HepG2 (cell line): ENCODE data around the gene EFS. TPM values are rescaled to one million over a fixed set of nuclear protein-coding genes. Genes with fewer than 3 reads are reported as not detected.

Source experiments
- ATAC-seq: fragments of 200-7000 bp; cut with Tn5 transposase; 3 replicates; pipeline ENCODE4 v1.9.1; 2020; ENCODE audit warnings: mild to moderate bottlenecking, moderate library complexity
- BruUV-seq: library from RNA; stranded (reverse); fragments of 400-500 nt; replicated peaks from 2 replicates; lab custom pipeline; 2021; lab: Mats Ljungman, UMichigan
- CTCF ChIA-PET: fragments of 300-600 bp; formaldehyde crosslinking; extraction: SDS; loops from one replicate; lab custom pipeline; 2021; ENCODE audit warnings: low total read pairs, inconsistent platforms, low intra/inter-chr PET ratio; lab: Yijun Ruan, JAX
- POLR2A ChIA-PET: fragments of 350-600 bp; sonication (Branson Sonifier 250); formaldehyde crosslinking; loops from one replicate; lab custom pipeline; 2020; ENCODE audit warnings: antibody characterized with exemption, inconsistent platforms; lab: Yijun Ruan, JAX
- DNase-seq: peaks from one replicate; pipeline ENCODE4 v3.0.0-alpha.2; 2015; ENCODE audit warnings: low spot score
- FAIRE-seq: peaks from 3 replicates; lab custom pipeline; 2011; peaks lifted over from hg19 to GRCh38; lab: Jason Lieb, UNC
- H2AFZ ChIP-seq: one replicate; pipeline ENCODE4 v1.6.1; 2011; ENCODE audit warnings: low read length, inconsistent platforms
- H3K27ac ChIP-seq: fragments of 300-600 bp; 3 replicates; pipeline ENCODE4 v1.8.0; 2011; ENCODE audit warnings: mixed run types, mild to moderate bottlenecking, mixed read lengths, low read length, inconsistent platforms; ENCODE audit not compliant: insufficient read depth; ENCODE audit errors: extremely low read length
- H3K27me3 ChIP-seq, 2 experiments: fragments of 200-600 bp in 1 of 2; 2 replicates in 1 of 2; 3 replicates in 1 of 2; pipeline versions ENCODE4 v1.6.0 to v1.8.0; 2011; ENCODE audit warnings: low read length in 2 of 2, mild to moderate bottlenecking in 2 of 2, moderate library complexity in 2 of 2, inconsistent platforms in 1 of 2; ENCODE audit not compliant: insufficient read depth in 2 of 2, control insufficient read depth in 1 of 2
- H3K36me3 ChIP-seq, 2 experiments: fragments of 200-600 bp in 1 of 2; replicated peaks in 1 of 2; 2 replicates in 1 of 2; 3 replicates in 1 of 2; pipeline versions ENCODE4 v1.5.1 to v1.8.0; 2011; ENCODE audit warnings: low read length in 2 of 2, inconsistent platforms in 1 of 2; ENCODE audit not compliant: insufficient read depth in 2 of 2, control insufficient read depth in 1 of 2
- H3K4me1 ChIP-seq: 2 replicates; pipeline ENCODE4 v1.5.1; 2012; ENCODE audit warnings: low read length, inconsistent platforms; ENCODE audit not compliant: insufficient read depth
- H3K4me2 ChIP-seq: 2 replicates; pipeline ENCODE4 v1.6.0; 2011; ENCODE audit warnings: low read depth, low read length, inconsistent platforms
- H3K4me3 ChIP-seq, 3 experiments: fragments of 200-600 bp in 1 of 3; sonication (generic), shearing (Covaris generic) in 1 of 3; replicated peaks in 1 of 3; 2 replicates each; pipeline ENCODE4 v1.5.1; 2011 to 2016; ENCODE audit warnings: low read length in 3 of 3, inconsistent platforms in 2 of 3, low read depth in 2 of 3, mild to moderate bottlenecking in 2 of 3, control low read depth in 1 of 3, mixed read lengths in 1 of 3; ENCODE audit not compliant: insufficient read depth in 1 of 3
- H3K79me2 ChIP-seq: one replicate; pipeline ENCODE4 v1.6.1; 2011; ENCODE audit warnings: low read length, inconsistent platforms; ENCODE audit not compliant: insufficient read depth
- H3K9ac ChIP-seq: 2 replicates; pipeline ENCODE4 v1.6.0; 2011; ENCODE audit warnings: mild to moderate bottlenecking, low read depth, low read length, inconsistent platforms; ENCODE audit not compliant: insufficient read depth
- H3K9me3 ChIP-seq: 2 replicates; pipeline ENCODE4 v1.5.1; 2012; ENCODE audit warnings: mild to moderate bottlenecking, low read length
- H4K20me1 ChIP-seq: 2 replicates; pipeline ENCODE4 v1.6.0; 2011; ENCODE audit warnings: inconsistent platforms, mild to moderate bottlenecking, low read length, moderate library complexity; ENCODE audit not compliant: insufficient read depth
- ASH2L ChIP-seq: fragments of 300-600, 200-600 bp; sonication (generic); IDR thresholded peaks from 2 replicates; pipeline ENCODE4 v1.7.0; 2017; ENCODE audit warnings: low read depth, mild to moderate bottlenecking, moderate library complexity, mixed read lengths, low read length; ENCODE audit not compliant: insufficient read length
- ZNF253 ChIP-seq: sonication (generic); formaldehyde crosslinking; IDR thresholded peaks from 2 replicates; pipeline ENCODE4 v1.8.0; 2022; ENCODE audit warnings: mild to moderate bottlenecking, missing genetic modification reagents, borderline replicate concordance
- ZNF317 ChIP-seq: sonication (generic); formaldehyde crosslinking; IDR thresholded peaks from 2 replicates; pipeline ENCODE4 v1.5.0; 2020; ENCODE audit warnings: mild to moderate bottlenecking, missing genetic modification reagents
- ZNF766 ChIP-seq: sonication (generic); formaldehyde crosslinking; IDR thresholded peaks from 2 replicates; pipeline ENCODE4 v1.5.0; 2020; ENCODE audit warnings: missing genetic modification reagents, borderline replicate concordance
- WGBS: methylation state at CpG from one replicate; pipeline ENCODE4 v1.1.6; 2017; ENCODE audit warnings: low lambda C conversion rate; 5-methylcytosine and 5-hydroxymethylcytosine counted together
- in situ Hi-C: cut with HindIII; loops from 2 replicates; pipeline ENCODE4 v1.10.0; 2017; ENCODE audit warnings: low pct_unique_long_range_greater_than_20kb; ENCODE audit not compliant: extremely low pct_ligation_motif_present
- intact Hi-C: fragments of 100-400 bp; cut with micrococcal nuclease; formaldehyde crosslinking; loops from one replicate; pipeline ENCODE4 v1.10.0; 2022; ENCODE audit not compliant: unreplicated experiment
- polyA plus RNA-seq, 8 experiments: library from polyadenylated mRNA; depleted of rRNA in 3 of 8; stranded (reverse) in 7 of 8; unstranded in 1 of 8; fragments of >200 nt; fragmentation: Illumina TruSeq in 4 of 8; extraction: Trizol in 4 of 8; gene quantifications; 2 replicates each; pipeline versions ENCODE4 v1.2.1 to v1.2.3, GENCODE V29; 2011 to 2016; ENCODE audit warnings: low read depth in 4 of 8, missing spikeins in 1 of 8, mixed read lengths in 1 of 8; ENCODE audit not compliant: insufficient read depth in 1 of 8
- total RNA-seq, 5 experiments: library from RNA; depleted of rRNA; stranded (reverse); fragments of >200 nt; fragmentation: Illumina TruSeq; extraction: Trizol; gene quantifications; 2 replicates each; pipeline ENCODE4 v1.2.3, GENCODE V29; 2016; ENCODE audit warnings: low read depth in 1 of 5
- TF ChIP-seq, protein P1 (sequence below): sonication (generic); formaldehyde crosslinking; IDR thresholded peaks from 2 replicates; pipeline ENCODE4 v1.4.0; 2020; ENCODE audit warnings: mild to moderate bottlenecking, missing genetic modification reagents
- TF ChIP-seq, protein P2 (sequence below): sonication (generic); formaldehyde crosslinking; IDR thresholded peaks from 2 replicates; pipeline ENCODE4 v1.8.0; 2022; ENCODE audit warnings: mild to moderate bottlenecking, missing genetic modification reagents, moderate library complexity
- TF ChIP-seq, protein P3 (sequence below): sonication (generic); formaldehyde crosslinking; IDR thresholded peaks from 2 replicates; pipeline ENCODE4 v1.5.1; 2020; ENCODE audit warnings: mild to moderate bottlenecking, missing genetic modification reagents, moderate library complexity

The EFS gene
- total and polyA plus RNA-seq, 2 of the 13 experiments (the other 11 are each of a cell fraction or from before 2014, with no cell fraction given): not detected

DNA sequence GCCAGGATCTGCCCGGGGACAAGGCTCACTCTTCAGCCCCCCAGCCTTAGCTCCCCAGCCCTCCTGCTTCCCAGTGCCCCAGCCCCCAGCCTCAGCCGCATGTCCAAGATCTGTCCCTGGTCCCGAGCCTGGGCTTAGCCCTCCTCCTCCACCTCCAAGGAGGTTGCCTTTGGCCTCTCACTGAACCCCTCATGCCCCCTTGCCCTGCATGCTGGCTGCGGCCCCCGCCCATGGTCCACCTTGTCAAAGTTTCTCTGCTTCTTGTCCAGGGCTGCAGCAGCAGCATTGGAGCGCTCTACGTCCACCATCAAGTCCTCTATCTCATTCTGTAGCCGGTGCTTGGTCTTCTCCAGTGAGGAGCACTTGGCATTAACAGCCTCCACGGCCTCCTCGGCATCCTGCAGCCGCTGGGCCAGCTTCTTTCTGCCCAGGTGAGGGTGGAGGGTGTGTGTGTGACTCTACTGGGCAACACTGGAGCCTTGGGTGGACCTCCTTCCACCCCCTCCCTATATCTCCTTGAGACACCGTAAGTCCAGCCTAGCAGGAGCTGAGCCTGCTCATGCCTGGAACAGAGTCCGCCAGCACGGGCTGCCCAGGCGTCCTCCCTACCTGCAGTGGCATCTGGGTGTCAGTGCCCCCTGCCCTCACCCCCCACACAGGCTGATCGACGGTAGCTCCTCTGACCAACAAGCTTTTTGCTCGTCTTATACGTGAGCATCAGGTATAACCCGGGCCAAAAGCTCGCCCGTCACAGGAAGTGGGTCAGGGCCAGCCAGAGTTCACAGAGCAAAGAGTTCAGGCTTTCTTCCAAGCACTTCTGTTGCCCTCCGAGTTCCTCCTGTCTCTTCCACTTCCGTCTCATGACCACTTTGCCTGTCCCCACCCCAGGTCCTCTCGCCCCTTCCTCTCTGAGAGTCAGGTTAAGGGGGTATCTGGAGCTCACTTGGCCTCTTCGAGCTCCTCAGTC lies 23.2 kb upstream of the EFS start:
- intact Hi-C loops: no loop called here
- Histone ChIP-seq H3K4me1 (no peaks in the 10 kb centered on the region), H4K20me1 (no peaks in the 10 kb centered on the region), H3K36me3 (no peaks in the 10 kb centered on the region), H2AFZ (no peak overlapping the region), H3K4me2 (no peak overlapping the region), H3K9ac (no peak overlapping the region), H3K9me3 (no peaks in the 10 kb centered on the region), H3K4me3 (no peak overlapping the region), H3K27ac (no peak overlapping the region), H3K79me2 (no peaks in the 10 kb centered on the region), H3K27me3 (peaks cover 29 to 94% of the 10 kb centered on the region in 2 experiments)
- POLR2A ChIA-PET: no interaction called here
- FAIRE-seq: no peak
- CTCF ChIA-PET: no interaction called here
- no peak for DNase-seq
- WGBS: 26% methylated on average over 26 of the region's 26 CpGs
- TF ChIP-seq, protein P1, sequence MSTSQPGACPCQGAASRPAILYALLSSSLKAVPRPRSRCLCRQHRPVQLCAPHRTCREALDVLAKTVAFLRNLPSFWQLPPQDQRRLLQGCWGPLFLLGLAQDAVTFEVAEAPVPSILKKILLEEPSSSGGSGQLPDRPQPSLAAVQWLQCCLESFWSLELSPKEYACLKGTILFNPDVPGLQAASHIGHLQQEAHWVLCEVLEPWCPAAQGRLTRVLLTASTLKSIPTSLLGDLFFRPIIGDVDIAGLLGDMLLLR (CRISPR knock-in tag): 0 out of 2 replicates have a peak, but pooled peaks have one; percentile 16
- TF ChIP-seq, protein P2, sequence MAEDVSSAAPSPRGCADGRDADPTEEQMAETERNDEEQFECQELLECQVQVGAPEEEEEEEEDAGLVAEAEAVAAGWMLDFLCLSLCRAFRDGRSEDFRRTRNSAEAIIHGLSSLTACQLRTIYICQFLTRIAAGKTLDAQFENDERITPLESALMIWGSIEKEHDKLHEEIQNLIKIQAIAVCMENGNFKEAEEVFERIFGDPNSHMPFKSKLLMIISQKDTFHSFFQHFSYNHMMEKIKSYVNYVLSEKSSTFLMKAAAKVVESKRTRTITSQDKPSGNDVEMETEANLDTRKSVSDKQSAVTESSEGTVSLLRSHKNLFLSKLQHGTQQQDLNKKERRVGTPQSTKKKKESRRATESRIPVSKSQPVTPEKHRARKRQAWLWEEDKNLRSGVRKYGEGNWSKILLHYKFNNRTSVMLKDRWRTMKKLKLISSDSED (CRISPR knock-in tag): no peak
- TF ChIP-seq, protein P3, sequence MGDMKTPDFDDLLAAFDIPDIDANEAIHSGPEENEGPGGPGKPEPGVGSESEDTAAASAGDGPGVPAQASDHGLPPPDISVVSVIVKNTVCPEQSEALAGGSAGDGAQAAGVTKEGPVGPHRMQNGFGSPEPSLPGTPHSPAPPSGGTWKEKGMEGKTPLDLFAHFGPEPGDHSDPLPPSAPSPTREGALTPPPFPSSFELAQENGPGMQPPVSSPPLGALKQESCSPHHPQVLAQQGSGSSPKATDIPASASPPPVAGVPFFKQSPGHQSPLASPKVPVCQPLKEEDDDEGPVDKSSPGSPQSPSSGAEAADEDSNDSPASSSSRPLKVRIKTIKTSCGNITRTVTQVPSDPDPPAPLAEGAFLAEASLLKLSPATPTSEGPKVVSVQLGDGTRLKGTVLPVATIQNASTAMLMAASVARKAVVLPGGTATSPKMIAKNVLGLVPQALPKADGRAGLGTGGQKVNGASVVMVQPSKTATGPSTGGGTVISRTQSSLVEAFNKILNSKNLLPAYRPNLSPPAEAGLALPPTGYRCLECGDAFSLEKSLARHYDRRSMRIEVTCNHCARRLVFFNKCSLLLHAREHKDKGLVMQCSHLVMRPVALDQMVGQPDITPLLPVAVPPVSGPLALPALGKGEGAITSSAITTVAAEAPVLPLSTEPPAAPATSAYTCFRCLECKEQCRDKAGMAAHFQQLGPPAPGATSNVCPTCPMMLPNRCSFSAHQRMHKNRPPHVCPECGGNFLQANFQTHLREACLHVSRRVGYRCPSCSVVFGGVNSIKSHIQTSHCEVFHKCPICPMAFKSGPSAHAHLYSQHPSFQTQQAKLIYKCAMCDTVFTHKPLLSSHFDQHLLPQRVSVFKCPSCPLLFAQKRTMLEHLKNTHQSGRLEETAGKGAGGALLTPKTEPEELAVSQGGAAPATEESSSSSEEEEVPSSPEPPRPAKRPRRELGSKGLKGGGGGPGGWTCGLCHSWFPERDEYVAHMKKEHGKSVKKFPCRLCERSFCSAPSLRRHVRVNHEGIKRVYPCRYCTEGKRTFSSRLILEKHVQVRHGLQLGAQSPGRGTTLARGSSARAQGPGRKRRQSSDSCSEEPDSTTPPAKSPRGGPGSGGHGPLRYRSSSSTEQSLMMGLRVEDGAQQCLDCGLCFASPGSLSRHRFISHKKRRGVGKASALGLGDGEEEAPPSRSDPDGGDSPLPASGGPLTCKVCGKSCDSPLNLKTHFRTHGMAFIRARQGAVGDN (CRISPR knock-in tag): 0 out of 2 replicates have a peak, but pooled peaks have one; percentile 6
- TF ChIP-seq ZNF253 (CRISPR knock-in tag) (0 out of 2 replicates have a peak, but pooled peaks have one; percentile 19), ASH2L (no peak), ZNF766 (CRISPR knock-in tag) (no peak), ZNF317 (CRISPR knock-in tag) (0 out of 2 replicates have a peak, but pooled peaks have one; percentile 67)
- in situ Hi-C loops: no loop called here
- ATAC-seq: peak; percentile 19
- no TSS peak for BruUV-seq
